Skeletal muscle tissue (tissue), 4 donors: ENCODE measurements around the gene ZNF566. TPM values are rescaled to one million over a fixed set of nuclear protein-coding genes. Genes with fewer than 3 reads are reported as not detected.
"Not testable (repeated sequence)": the region's sequence is repeated elsewhere in the genome, so short reads cannot be mapped to it uniquely, and the experiment has no call there.

Experiments used
- H3K27ac ChIP-seq: one replicate; pipeline ENCODE4 v1.7.0; 2013; ENCODE audit warnings: mild to moderate bottlenecking, low read depth, low read length, inconsistent platforms
- H3K27me3 ChIP-seq, 3 donors: one replicate each; pipeline ENCODE4 v1.7.0; 2013; ENCODE audit warnings: low read length in 3 of 3; ENCODE audit not compliant: control insufficient read depth in 3 of 3, insufficient read depth in 3 of 3
- H3K36me3 ChIP-seq, 3 donors: one replicate each; pipeline ENCODE4 v1.7.0; 2013; ENCODE audit warnings: low read length in 3 of 3; ENCODE audit not compliant: control insufficient read depth in 3 of 3, insufficient read depth in 3 of 3
- H3K4me1 ChIP-seq, 3 donors: one replicate each; pipeline ENCODE4 v1.7.0; 2013; ENCODE audit warnings: low read length in 3 of 3, mild to moderate bottlenecking in 3 of 3; ENCODE audit not compliant: control insufficient read depth in 3 of 3, insufficient read depth in 3 of 3
- H3K4me3 ChIP-seq, 3 donors: one replicate each; pipeline ENCODE4 v1.7.0; 2013; ENCODE audit warnings: low read length in 3 of 3
- H3K9ac ChIP-seq, 3 donors: one replicate each; pipeline ENCODE4 v1.7.0; 2013; ENCODE audit warnings: low read length in 3 of 3, mild to moderate bottlenecking in 3 of 3, moderate library complexity in 2 of 3, low read depth in 1 of 3
- H3K9me3 ChIP-seq, 3 donors: one replicate each; pipeline ENCODE4 v1.7.0; 2013; ENCODE audit warnings: low read length in 3 of 3; ENCODE audit not compliant: control insufficient read depth in 3 of 3
- total RNA-seq: library from RNA; depleted of rRNA; stranded (reverse); fragments of >200 nt; gene quantifications from one replicate; pipeline ENCODE4 v1.2.3, GENCODE V29; 2014
- donor health status: Osteomylitis.

Gene ZNF566
- total RNA-seq, 1 donor from 2014 or later = 14.1 TPM

GRCh38 chr19:36501973-36502372 is 12.6 kb upstream of the ZNF566 start:
- peak overlapping the region in 1 of 3 donors; percentile 14 for H3K4me3 ChIP-seq
- H3K27ac ChIP-seq = no peak overlapping the region
- no peaks in the 10 kb centered on the region for H3K4me1 ChIP-seq
- H3K9ac ChIP-seq = no peak overlapping the region
- peaks cover 20 to 27% (median 21%) of the 10 kb centered on the region in 3 donors for H3K9me3 ChIP-seq
- H3K27me3 ChIP-seq = no peaks in the 10 kb centered on the region
- no peaks in the 10 kb centered on the region for H3K36me3 ChIP-seq

GRCh38 chr19:36497001-36497400 is 7.6 kb upstream of the ZNF566 start:
- H3K36me3 ChIP-seq = no peaks in the 10 kb centered on the region
- H3K4me3 ChIP-seq = no peak overlapping the region
- peaks cover 9 to 13% (median 12%) of the 10 kb centered on the region in 3 donors for H3K9me3 ChIP-seq
- no peaks in the 10 kb centered on the region for H3K27me3 ChIP-seq
- no peak overlapping the region for H3K27ac ChIP-seq
- H3K9ac ChIP-seq = no peak overlapping the region
- H3K4me1 ChIP-seq = no peaks in the 10 kb centered on the region

- H3K9me3 ChIP-seq = peaks cover 3 to 12% (median 4%) of the 10 kb centered on the region in 3 donors
- H3K27ac ChIP-seq, H3K9ac ChIP-seq, H3K27me3 ChIP-seq, H3K4me3 ChIP-seq, H3K36me3 ChIP-seq: not testable (repeated sequence)
- H3K4me1 ChIP-seq = peaks cover 13 to 22% (median 17%) of the 10 kb centered on the region in 3 donors
Observed at GRCh38 chr19:36492689-36493453, 3.5 kb upstream of the ZNF566 start.

GRCh38 chr19:36490846-36491245 is 1.5 kb upstream of the ZNF566 start:
- H3K9ac ChIP-seq, H3K27ac ChIP-seq, H3K36me3 ChIP-seq, H3K27me3 ChIP-seq, H3K9me3 ChIP-seq, H3K4me3 ChIP-seq: not testable (repeated sequence)
- peaks cover 13 to 23% (median 18%) of the 10 kb centered on the region in 3 donors for H3K4me1 ChIP-seq

- no peaks in the 10 kb centered on the region for H3K36me3 ChIP-seq
- H3K9me3 ChIP-seq = no peaks in the 10 kb centered on the region
- H3K9ac ChIP-seq = peak overlapping the region; percentile 97 to 99 (median 99)
- peak overlapping the region; percentile 89 to 100 (median 100) for H3K4me3 ChIP-seq
- H3K4me1 ChIP-seq = peaks cover 13 to 23% (median 18%) of the 10 kb centered on the region in 3 donors
- peak overlapping the region; percentile 97 for H3K27ac ChIP-seq
- H3K27me3 ChIP-seq = no peaks in the 10 kb centered on the region
Observed at GRCh38 chr19:36489920-36490415, 607 bp upstream of the ZNF566 start.

- peaks cover 13 to 23% (median 18%) of the 10 kb centered on the region in 3 donors for H3K4me1 ChIP-seq
- peak overlapping the region; percentile 89 to 100 (median 100) for H3K4me3 ChIP-seq
- no peaks in the 10 kb centered on the region for H3K36me3 ChIP-seq
- peak overlapping the region; percentile 97 for H3K27ac ChIP-seq
- no peaks in the 10 kb centered on the region for H3K9me3 ChIP-seq
- peak overlapping the region; percentile 97 to 99 (median 99) for H3K9ac ChIP-seq
- H3K27me3 ChIP-seq = no peaks in the 10 kb centered on the region
Observed at GRCh38 chr19:36488846-36489117, 579 bp downstream of the ZNF566 start.

- peaks cover 13 to 23% (median 18%) of the 10 kb centered on the region in 3 donors for H3K4me1 ChIP-seq
- H3K9me3 ChIP-seq = no peaks in the 10 kb centered on the region
- H3K27me3 ChIP-seq = no peaks in the 10 kb centered on the region
- peak overlapping the region; percentile 97 to 99 (median 99) for H3K9ac ChIP-seq
- peak overlapping the region; percentile 89 to 100 (median 100) for H3K4me3 ChIP-seq
- H3K36me3 ChIP-seq = no peaks in the 10 kb centered on the region
- H3K27ac ChIP-seq = peak overlapping the region; percentile 97
Observed at GRCh38 chr19:36488118-36488845, 1.1 kb downstream of the ZNF566 start.

- Histone ChIP-seq H3K27ac (no peak overlapping the region), H3K4me3 (no peak overlapping the region), H3K9ac (no peak overlapping the region), H3K36me3 (peaks cover 0 to 5% (median 2%) of the 10 kb centered on the region in 3 donors), H3K27me3 (no peaks in the 10 kb centered on the region), H3K4me1 (peaks cover 6 to 9% (median 7%) of the 10 kb centered on the region in 3 donors), H3K9me3 (peaks cover under 1 to 4% (median 3%) of the 10 kb centered on the region in 3 donors)
Observed at GRCh38 chr19:36483653-36484052, 5.7 kb downstream of the ZNF566 start.

- Histone ChIP-seq H3K4me3 (no peak overlapping the region), H3K4me1 (peaks cover 0 to 1% (median under 1%) of the 10 kb centered on the region in 3 donors), H3K9me3 (peaks cover 2 to 5% (median 3%) of the 10 kb centered on the region in 3 donors), H3K9ac (no peak overlapping the region), H3K27ac (no peak overlapping the region), H3K36me3 (peaks cover 0 to 5% (median 3%) of the 10 kb centered on the region in 3 donors), H3K27me3 (no peaks in the 10 kb centered on the region)
Observed at GRCh38 chr19:36482876-36483275, 6.5 kb downstream of the ZNF566 start.

GRCh38 chr19:36460046-36460445 is 29.3 kb downstream of the ZNF566 start:
- no peak overlapping the region for H3K27ac ChIP-seq
- H3K9ac ChIP-seq = no peak overlapping the region
- peaks cover 12 to 18% (median 13%) of the 10 kb centered on the region in 3 donors for H3K36me3 ChIP-seq
- H3K4me3 ChIP-seq = no peak overlapping the region
- H3K9me3 ChIP-seq = peaks cover 0 to 7% (median 0%) of the 10 kb centered on the region in 3 donors
- H3K4me1 ChIP-seq = no peaks in the 10 kb centered on the region
- H3K27me3 ChIP-seq = no peaks in the 10 kb centered on the region
